HepG2 (cell line): ENCODE results near the gene CLDN9. TPM values are rescaled to one million over a fixed set of nuclear protein-coding genes. Genes with fewer than 3 reads are reported as not detected.

Source experiments
- ATF7 ChIP-seq, 2 experiments: fragments of 450-650 bp in 1 of 2; sonication (generic) in 1 of 2; formaldehyde crosslinking in 1 of 2; IDR thresholded peaks; 2 replicates each; pipeline versions ENCODE4 v1.4.0 to v1.6.1; 2016 to 2020; ENCODE audit warnings: antibody characterized with exemption in 1 of 2, mild to moderate bottlenecking in 1 of 2, missing genetic modification reagents in 1 of 2
- ELF1 ChIP-seq: sonication (generic); formaldehyde crosslinking; IDR thresholded peaks from 2 replicates; pipeline ENCODE4 v1.4.0; 2020; ENCODE audit warnings: missing genetic modification reagents
- GRHL1 ChIP-seq: sonication (generic); formaldehyde crosslinking; conservative IDR thresholded peaks from 2 replicates; pipeline ENCODE4 v1.8.0; 2022; ENCODE audit warnings: missing genetic modification reagents
- HNRNPLL ChIP-seq: fragments of 200-400 bp; formaldehyde crosslinking; IDR thresholded peaks from 2 replicates; pipeline ENCODE4 v1.6.1; 2017; ENCODE audit warnings: mild to moderate bottlenecking, low read depth, low read length; ENCODE audit not compliant: poor library complexity, severe bottlenecking
- HOXA5 ChIP-seq: sonication (generic); formaldehyde crosslinking; IDR thresholded peaks from 2 replicates; pipeline ENCODE4 v1.4.0; 2020; ENCODE audit warnings: missing genetic modification reagents
- KDM6A ChIP-seq: IDR thresholded peaks from 2 replicates; pipeline ENCODE4 v1.6.1; 2016; ENCODE audit warnings: low read depth
- PTBP1 ChIP-seq: fragments of 200-400 bp; formaldehyde crosslinking; IDR thresholded peaks from 2 replicates; pipeline ENCODE4 v1.6.1; 2018; ENCODE audit warnings: low read length, low read depth; ENCODE audit not compliant: poor library complexity, severe bottlenecking
- SP1 ChIP-seq, 2 experiments: fragments of 450-650 bp in 1 of 2; sonication (generic) in 1 of 2; formaldehyde crosslinking in 1 of 2; IDR thresholded peaks; 2 replicates each; pipeline versions ENCODE4 v1.4.0 to v1.6.1; 2016 to 2020; ENCODE audit warnings: missing genetic modification reagents in 1 of 2
- TOPORS ChIP-seq: sonication (generic); formaldehyde crosslinking; IDR thresholded peaks from 2 replicates; pipeline ENCODE4 v1.8.0; 2023; ENCODE audit warnings: mild to moderate bottlenecking, missing genetic modification reagents
- ZBTB7A ChIP-seq: sonication (generic); formaldehyde crosslinking; IDR thresholded peaks from 2 replicates; pipeline ENCODE4 v1.8.0; 2022; ENCODE audit warnings: mild to moderate bottlenecking, missing genetic modification reagents
- ZFP82 ChIP-seq: sonication (generic); formaldehyde crosslinking; IDR thresholded peaks from 2 replicates; pipeline ENCODE4 v1.5.1; 2020; ENCODE audit warnings: mild to moderate bottlenecking, missing genetic modification reagents, borderline replicate concordance
- ZFYVE20 ChIP-seq: sonication (generic); formaldehyde crosslinking; IDR thresholded peaks from 2 replicates; pipeline ENCODE4 v1.8.0; 2023; ENCODE audit warnings: low read depth, mild to moderate bottlenecking, moderate library complexity, missing genetic modification reagents, borderline replicate concordance
- ZNF235 ChIP-seq: sonication (generic); formaldehyde crosslinking; IDR thresholded peaks from 2 replicates; pipeline ENCODE4 v1.8.1; 2023; ENCODE audit warnings: mild to moderate bottlenecking, missing genetic modification reagents, borderline replicate concordance
- ZNF34 ChIP-seq: sonication (generic); formaldehyde crosslinking; IDR thresholded peaks from 2 replicates; pipeline ENCODE4 v1.4.0; 2020; ENCODE audit warnings: mild to moderate bottlenecking, missing genetic modification reagents, borderline replicate concordance
- ZNF550 ChIP-seq: sonication (generic); formaldehyde crosslinking; IDR thresholded peaks from 2 replicates; pipeline ENCODE4 v1.4.0; 2020; ENCODE audit warnings: mild to moderate bottlenecking, missing genetic modification reagents, borderline replicate concordance
- ZNF747 ChIP-seq: sonication (generic); formaldehyde crosslinking; IDR thresholded peaks from 2 replicates; pipeline ENCODE4 v1.8.1; 2023; ENCODE audit warnings: missing genetic modification reagents, mild to moderate bottlenecking, borderline replicate concordance
- polyA plus RNA-seq, 8 experiments: library from polyadenylated mRNA; depleted of rRNA in 3 of 8; stranded (reverse) in 7 of 8; unstranded in 1 of 8; fragments of >200 nt; fragmentation: Illumina TruSeq in 4 of 8; extraction: Trizol in 4 of 8; gene quantifications; 2 replicates each; pipeline versions ENCODE4 v1.2.1 to v1.2.3, GENCODE V29; 2011 to 2016; ENCODE audit warnings: low read depth in 4 of 8, missing spikeins in 1 of 8, mixed read lengths in 1 of 8; ENCODE audit not compliant: insufficient read depth in 1 of 8
- total RNA-seq, 5 experiments: library from RNA; depleted of rRNA; stranded (reverse); fragments of >200 nt; fragmentation: Illumina TruSeq; extraction: Trizol; gene quantifications; 2 replicates each; pipeline ENCODE4 v1.2.3, GENCODE V29; 2016; ENCODE audit warnings: low read depth in 1 of 5
- TF ChIP-seq, protein P1 (sequence below), 2 experiments: fragments of 450-650 bp in 1 of 2; sonication (generic) in 1 of 2; formaldehyde crosslinking; IDR thresholded peaks; 2 replicates each; pipeline versions ENCODE4 v1.5.0 to v1.8.0; 2020 to 2022; ENCODE audit warnings: mild to moderate bottlenecking in 1 of 2, missing genetic modification reagents in 1 of 2
- TF ChIP-seq, protein P2 (sequence below): sonication (generic); formaldehyde crosslinking; conservative IDR thresholded peaks from 2 replicates; pipeline ENCODE4 v1.8.0; 2022; ENCODE audit warnings: low read depth, missing genetic modification reagents
- TF ChIP-seq, protein P3 (sequence below): IDR thresholded peaks from 2 replicates; pipeline ENCODE4 v1.6.1; 2016; ENCODE audit warnings: low read depth, borderline replicate concordance
- TF ChIP-seq, protein P4 (sequence below): sonication (generic); formaldehyde crosslinking; IDR thresholded peaks from 2 replicates; pipeline ENCODE4 v1.5.0; 2020; ENCODE audit warnings: mild to moderate bottlenecking, missing genetic modification reagents, moderate library complexity

Gene CLDN9
- total and polyA plus RNA-seq, 2 of the 13 experiments (the other 11 are each of a cell fraction or from before 2014, with no cell fraction given): 0.15 to 0.26 TPM

DNA sequence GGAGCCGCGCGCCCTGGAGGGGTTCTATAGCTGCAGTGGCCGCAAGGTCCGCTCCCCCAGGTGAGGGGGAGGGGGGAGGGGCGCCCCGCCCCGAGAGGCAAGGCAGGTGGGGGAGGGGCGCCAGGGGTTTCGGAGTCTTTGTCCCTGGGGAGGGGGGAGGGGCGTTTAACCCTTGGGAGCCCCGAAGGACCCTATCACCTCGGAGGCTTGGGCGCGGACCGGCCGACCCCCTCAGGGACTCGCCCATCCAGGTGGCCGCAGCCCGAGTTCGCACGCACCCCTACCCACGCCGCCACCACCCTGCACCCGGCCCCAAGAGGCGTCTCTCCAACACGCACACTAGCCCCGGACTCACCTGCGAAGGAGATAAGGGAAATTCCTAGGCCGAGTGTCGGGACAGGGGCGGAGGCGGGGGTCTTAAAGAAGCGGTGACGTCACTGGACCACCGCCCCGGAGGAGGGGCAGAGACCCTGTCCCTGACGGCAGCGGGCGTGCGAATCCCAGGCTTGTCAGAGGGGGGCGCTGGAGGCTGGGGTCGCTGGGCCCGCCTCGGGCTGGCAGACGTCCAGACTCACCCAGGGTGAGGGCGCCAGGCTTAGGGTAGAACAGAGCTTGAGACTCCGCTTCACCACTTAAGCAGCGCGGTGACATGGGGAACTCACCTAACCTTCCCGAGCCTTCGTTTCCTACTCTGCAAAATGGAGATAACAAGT is 5.2 kb downstream of the CLDN9 start, which contains the start of gene CLDN6 (continued):
- TF ChIP-seq, protein P1, sequence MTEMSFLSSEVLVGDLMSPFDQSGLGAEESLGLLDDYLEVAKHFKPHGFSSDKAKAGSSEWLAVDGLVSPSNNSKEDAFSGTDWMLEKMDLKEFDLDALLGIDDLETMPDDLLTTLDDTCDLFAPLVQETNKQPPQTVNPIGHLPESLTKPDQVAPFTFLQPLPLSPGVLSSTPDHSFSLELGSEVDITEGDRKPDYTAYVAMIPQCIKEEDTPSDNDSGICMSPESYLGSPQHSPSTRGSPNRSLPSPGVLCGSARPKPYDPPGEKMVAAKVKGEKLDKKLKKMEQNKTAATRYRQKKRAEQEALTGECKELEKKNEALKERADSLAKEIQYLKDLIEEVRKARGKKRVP (CRISPR knock-in tag; IDR thresholded peaks at IDR 0.05): no peak
- TF ChIP-seq, protein P2, sequence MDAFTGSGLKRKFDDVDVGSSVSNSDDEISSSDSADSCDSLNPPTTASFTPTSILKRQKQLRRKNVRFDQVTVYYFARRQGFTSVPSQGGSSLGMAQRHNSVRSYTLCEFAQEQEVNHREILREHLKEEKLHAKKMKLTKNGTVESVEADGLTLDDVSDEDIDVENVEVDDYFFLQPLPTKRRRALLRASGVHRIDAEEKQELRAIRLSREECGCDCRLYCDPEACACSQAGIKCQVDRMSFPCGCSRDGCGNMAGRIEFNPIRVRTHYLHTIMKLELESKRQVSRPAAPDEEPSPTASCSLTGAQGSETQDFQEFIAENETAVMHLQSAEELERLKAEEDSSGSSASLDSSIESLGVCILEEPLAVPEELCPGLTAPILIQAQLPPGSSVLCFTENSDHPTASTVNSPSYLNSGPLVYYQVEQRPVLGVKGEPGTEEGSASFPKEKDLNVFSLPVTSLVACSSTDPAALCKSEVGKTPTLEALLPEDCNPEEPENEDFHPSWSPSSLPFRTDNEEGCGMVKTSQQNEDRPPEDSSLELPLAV (CRISPR knock-in tag): no peak
- TF ChIP-seq ZFYVE20 (CRISPR knock-in tag) (no peak), HNRNPLL (peak; percentile 23), ZNF550 (CRISPR knock-in tag) (no peak), ATF7 (IDR thresholded peaks at IDR 0.05) (peak; percentile 92), ATF7 (CRISPR knock-in tag; IDR thresholded peaks at IDR 0.05) (peak; percentile 72; the same call in 1 of the 2 replicates), ZNF747 (CRISPR knock-in tag) (no peak), KDM6A (CRISPR knock-in tag) (no peak), ZNF34 (no peak), ZBTB7A (CRISPR knock-in tag) (peak; percentile 88), GRHL1 (no peak), TOPORS (no peak), HOXA5 (CRISPR knock-in tag) (no peak), ZFP82 (CRISPR knock-in tag) (no peak), PTBP1 (no peak), ZNF235 (no peak), SP1 (IDR thresholded peaks at IDR 0.05) (no peak), SP1 (CRISPR knock-in tag; IDR thresholded peaks at IDR 0.05) (peak; percentile 63; the same call in 1 of the 2 replicates), ELF1 (no peak)
- TF ChIP-seq, protein P3, sequence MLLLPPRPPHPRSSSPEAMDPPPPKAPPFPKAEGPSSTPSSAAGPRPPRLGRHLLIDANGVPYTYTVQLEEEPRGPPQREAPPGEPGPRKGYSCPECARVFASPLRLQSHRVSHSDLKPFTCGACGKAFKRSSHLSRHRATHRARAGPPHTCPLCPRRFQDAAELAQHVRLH (CRISPR knock-in tag): peak; percentile 21; the same call in 1 of the 2 replicates
- TF ChIP-seq, protein P4, sequence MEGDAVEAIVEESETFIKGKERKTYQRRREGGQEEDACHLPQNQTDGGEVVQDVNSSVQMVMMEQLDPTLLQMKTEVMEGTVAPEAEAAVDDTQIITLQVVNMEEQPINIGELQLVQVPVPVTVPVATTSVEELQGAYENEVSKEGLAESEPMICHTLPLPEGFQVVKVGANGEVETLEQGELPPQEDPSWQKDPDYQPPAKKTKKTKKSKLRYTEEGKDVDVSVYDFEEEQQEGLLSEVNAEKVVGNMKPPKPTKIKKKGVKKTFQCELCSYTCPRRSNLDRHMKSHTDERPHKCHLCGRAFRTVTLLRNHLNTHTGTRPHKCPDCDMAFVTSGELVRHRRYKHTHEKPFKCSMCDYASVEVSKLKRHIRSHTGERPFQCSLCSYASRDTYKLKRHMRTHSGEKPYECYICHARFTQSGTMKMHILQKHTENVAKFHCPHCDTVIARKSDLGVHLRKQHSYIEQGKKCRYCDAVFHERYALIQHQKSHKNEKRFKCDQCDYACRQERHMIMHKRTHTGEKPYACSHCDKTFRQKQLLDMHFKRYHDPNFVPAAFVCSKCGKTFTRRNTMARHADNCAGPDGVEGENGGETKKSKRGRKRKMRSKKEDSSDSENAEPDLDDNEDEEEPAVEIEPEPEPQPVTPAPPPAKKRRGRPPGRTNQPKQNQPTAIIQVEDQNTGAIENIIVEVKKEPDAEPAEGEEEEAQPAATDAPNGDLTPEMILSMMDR: peak; percentile 73
